ENCODE results near the gene SZRD1. TPM values are rescaled to one million over a fixed set of nuclear protein-coding genes. Genes with fewer than 3 reads are reported as not detected.

Gene SZRD1
- total and polyA plus RNA-seq, 9 of the 15 experiments (the other 6 are each of a cell fraction or from before 2014, with no cell fraction given), result 3.9 to 149 (median 82.5) TPM

- TF ChIP-seq PRDM10 (IDR thresholded peaks at IDR 0.05; ENCODE audit: partially characterized antibody) (peak; percentile 6), MCM7 (IDR thresholded peaks at IDR 0.05) (no peak), SIX5 (IDR thresholded peaks at IDR 0.05; ENCODE audit: borderline replicate concordance in 1 of 2, insufficient read depth in 1 of 2, low read depth in 1 of 2, low read length in 2 of 2) (no peak), DPF2 (IDR thresholded peaks at IDR 0.05) (peak; percentile 59; the same call in 1 of the 2 replicates), SOX6 (IDR thresholded peaks at IDR 0.05) (no peak), ZNF384 (IDR thresholded peaks at IDR 0.05; ENCODE audit: low read depth, low read length) (0 out of 2 replicates have a peak, but pooled peaks have one; percentile 16), ZNF766 (CRISPR knock-in tag; conservative IDR thresholded peaks at IDR 0.05) (peak; percentile 99), RCOR1 (IDR thresholded peaks at IDR 0.05; ENCODE audit: borderline replicate concordance in 1 of 2, low read depth in 2 of 2, low read length in 2 of 2) (peak in 1 of 2 experiments; percentile 58; a peak in 1 of 4 replicates)
- TF ChIP-seq, protein P1, sequence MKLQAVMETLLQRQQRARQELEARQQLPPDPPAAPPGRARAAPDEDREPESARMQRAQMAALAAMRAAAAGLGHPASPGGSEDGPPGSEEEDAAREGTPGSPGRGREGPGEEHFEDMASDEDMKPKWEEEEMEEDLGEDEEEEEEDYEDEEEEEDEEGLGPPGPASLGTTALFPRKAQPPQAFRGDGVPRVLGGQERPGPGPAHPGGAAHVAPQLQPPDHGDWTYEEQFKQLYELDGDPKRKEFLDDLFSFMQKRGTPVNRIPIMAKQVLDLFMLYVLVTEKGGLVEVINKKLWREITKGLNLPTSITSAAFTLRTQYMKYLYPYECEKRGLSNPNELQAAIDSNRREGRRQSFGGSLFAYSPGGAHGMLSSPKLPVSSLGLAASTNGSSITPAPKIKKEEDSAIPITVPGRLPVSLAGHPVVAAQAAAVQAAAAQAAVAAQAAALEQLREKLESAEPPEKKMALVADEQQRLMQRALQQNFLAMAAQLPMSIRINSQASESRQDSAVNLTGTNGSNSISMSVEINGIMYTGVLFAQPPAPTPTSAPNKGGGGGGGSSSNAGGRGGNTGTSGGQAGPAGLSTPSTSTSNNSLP (IDR thresholded peaks at IDR 0.05; ENCODE audit: borderline replicate concordance, low read depth, low read length), result peak; percentile 62; the same call in 1 of the 2 replicates
- TF ChIP-seq, protein P2, sequence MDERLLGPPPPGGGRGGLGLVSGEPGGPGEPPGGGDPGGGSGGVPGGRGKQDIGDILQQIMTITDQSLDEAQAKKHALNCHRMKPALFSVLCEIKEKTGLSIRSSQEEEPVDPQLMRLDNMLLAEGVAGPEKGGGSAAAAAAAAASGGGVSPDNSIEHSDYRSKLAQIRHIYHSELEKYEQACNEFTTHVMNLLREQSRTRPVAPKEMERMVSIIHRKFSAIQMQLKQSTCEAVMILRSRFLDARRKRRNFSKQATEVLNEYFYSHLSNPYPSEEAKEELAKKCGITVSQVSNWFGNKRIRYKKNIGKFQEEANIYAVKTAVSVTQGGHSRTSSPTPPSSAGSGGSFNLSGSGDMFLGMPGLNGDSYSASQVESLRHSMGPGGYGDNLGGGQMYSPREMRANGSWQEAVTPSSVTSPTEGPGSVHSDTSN (CRISPR knock-in tag; IDR thresholded peaks at IDR 0.05; ENCODE audit: low read depth), result no peak
- TF ChIP-seq, protein P2 (tag; conservative IDR thresholded peaks at IDR 0.05; ENCODE audit: low read depth), result 0 out of 2 replicates have a peak, but pooled peaks have one; percentile 32
- TF ChIP-seq, protein P3, sequence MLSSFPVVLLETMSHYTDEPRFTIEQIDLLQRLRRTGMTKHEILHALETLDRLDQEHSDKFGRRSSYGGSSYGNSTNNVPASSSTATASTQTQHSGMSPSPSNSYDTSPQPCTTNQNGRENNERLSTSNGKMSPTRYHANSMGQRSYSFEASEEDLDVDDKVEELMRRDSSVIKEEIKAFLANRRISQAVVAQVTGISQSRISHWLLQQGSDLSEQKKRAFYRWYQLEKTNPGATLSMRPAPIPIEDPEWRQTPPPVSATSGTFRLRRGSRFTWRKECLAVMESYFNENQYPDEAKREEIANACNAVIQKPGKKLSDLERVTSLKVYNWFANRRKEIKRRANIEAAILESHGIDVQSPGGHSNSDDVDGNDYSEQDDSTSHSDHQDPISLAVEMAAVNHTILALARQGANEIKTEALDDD (IDR thresholded peaks at IDR 0.05), result peak; percentile 93
Measured at GRCh38 chr1:16342331-16343062, 24.5 kb upstream of the SZRD1 start (continued).
